IMR-90 (cell line): ENCODE results near the gene ZNF175. TPM values are rescaled to one million over a fixed set of nuclear protein-coding genes. Genes with fewer than 3 reads are reported as not detected.

Source experiments
- ATAC-seq: fragments of 200-7000 bp; cut with Tn5 transposase; 2 replicates; pipeline ENCODE4 v1.9.1; 2020; ENCODE audit warnings: low read depth, mild to moderate bottlenecking, moderate library complexity
- BruUV-seq: library from RNA; stranded (reverse); fragments of 400-500 nt; replicated peaks from 2 replicates; lab custom pipeline; 2021; lab: Mats Ljungman, UMichigan
- CTCF ChIA-PET: fragments of 300-600 bp; formaldehyde crosslinking; extraction: SDS; loops from one replicate; lab custom pipeline; 2021; ENCODE audit warnings: antibody characterized with exemption; lab: Yijun Ruan, JAX
- POLR2A ChIA-PET: fragments of 300-600 bp; sonication (Branson Sonifier 250); formaldehyde crosslinking; loops from one replicate; lab custom pipeline; 2022; ENCODE audit warnings: antibody characterized with exemption; ENCODE audit not compliant: unreplicated experiment; lab: Charles Lee
- DNase-seq: peaks from one replicate; pipeline ENCODE4 v3.0.0; 2013
- H2AFZ ChIP-seq: replicated peaks from 2 replicates; pipeline ENCODE3; 2013; ENCODE audit warnings: low read length, mild to moderate bottlenecking; ENCODE audit not compliant: poor library complexity
- H2AK5ac ChIP-seq: 2 replicates; pipeline ENCODE4 v1.6.1; 2013; ENCODE audit warnings: low read depth, low read length, inconsistent platforms
- H2AK9ac ChIP-seq: replicated peaks from 2 replicates; pipeline ENCODE3; 2013; ENCODE audit warnings: mild to moderate bottlenecking, low read depth, low read length, moderate library complexity; ENCODE audit not compliant: poor library complexity
- H2BK120ac ChIP-seq: 2 replicates; pipeline ENCODE4 v1.6.1; 2013; ENCODE audit warnings: low read depth, low read length, inconsistent platforms
- H2BK15ac ChIP-seq: 3 replicates; pipeline ENCODE4 v1.6.1; 2013; ENCODE audit warnings: low read depth, low read length, inconsistent platforms
- H2BK20ac ChIP-seq: 2 replicates; pipeline ENCODE4 v1.6.1; 2013; ENCODE audit warnings: low read depth, mild to moderate bottlenecking, inconsistent platforms, low read length, moderate library complexity
- H2BK5ac ChIP-seq: 2 replicates; pipeline ENCODE4 v1.6.1; 2013; ENCODE audit warnings: mild to moderate bottlenecking, low read depth, low read length, inconsistent platforms; ENCODE audit not compliant: poor library complexity, severe bottlenecking
- H3K14ac ChIP-seq: replicated peaks from 2 replicates; pipeline ENCODE4 v1.6.1; 2013; ENCODE audit warnings: low read depth, low read length, inconsistent platforms
- H3K18ac ChIP-seq: 2 replicates; pipeline ENCODE4 v1.6.1; 2013; ENCODE audit warnings: low read depth, low read length, control low read depth
- H3K23ac ChIP-seq: 2 replicates; pipeline ENCODE4 v1.6.1; 2013; ENCODE audit warnings: low read depth, low read length, inconsistent platforms
- H3K27ac ChIP-seq: 2 replicates; pipeline ENCODE4 v1.5.1; 2013; ENCODE audit warnings: mild to moderate bottlenecking, control low read depth, low read length; ENCODE audit not compliant: insufficient read depth
- H3K27me3 ChIP-seq: 2 replicates; pipeline ENCODE4 v1.6.1; 2013; ENCODE audit warnings: low read length; ENCODE audit not compliant: control insufficient read depth, insufficient read depth
- H3K36me3 ChIP-seq: 2 replicates; pipeline ENCODE4 v1.6.1; 2013; ENCODE audit warnings: low read length, mixed read lengths; ENCODE audit not compliant: control insufficient read depth, insufficient read depth
- H3K4ac ChIP-seq: 2 replicates; pipeline ENCODE4 v1.6.1; 2013; ENCODE audit warnings: low read depth, low read length, inconsistent platforms
- H3K4me1 ChIP-seq: 2 replicates; pipeline ENCODE4 v1.6.1; 2013; ENCODE audit warnings: low read length, mixed read lengths; ENCODE audit not compliant: control insufficient read depth, insufficient read depth
- H3K4me2 ChIP-seq: 2 replicates; pipeline ENCODE4 v1.6.1; 2013; ENCODE audit warnings: low read depth, mild to moderate bottlenecking, control low read depth, low read length, moderate library complexity
- H3K4me3 ChIP-seq: 2 replicates; pipeline ENCODE4 v1.5.1; 2013; ENCODE audit warnings: low read depth, mild to moderate bottlenecking, control low read depth, low read length, moderate library complexity; ENCODE audit not compliant: insufficient read depth
- H3K56ac ChIP-seq: 2 replicates; pipeline ENCODE4 v1.6.1; 2013; ENCODE audit warnings: low read length, inconsistent platforms; ENCODE audit not compliant: insufficient read depth; ENCODE audit errors: extremely low read depth
- H3K79me1 ChIP-seq, 2 experiments: 2 replicates each; pipeline ENCODE4 v1.6.1; 2013; ENCODE audit warnings: low read length in 2 of 2, inconsistent platforms in 1 of 2, low read depth in 1 of 2
- H3K9ac ChIP-seq: 2 replicates; pipeline ENCODE4 v1.6.1; 2013; ENCODE audit warnings: low read depth, low read length, control low read depth
- H3K9me1 ChIP-seq: 2 replicates; pipeline ENCODE4 v1.6.1; 2013; ENCODE audit warnings: low read length, inconsistent platforms; ENCODE audit not compliant: insufficient read depth
- H3K9me3 ChIP-seq: 2 replicates; pipeline ENCODE4 v1.6.1; 2013; ENCODE audit warnings: low read length; ENCODE audit not compliant: control insufficient read depth, insufficient read depth
- H4K20me1 ChIP-seq: 2 replicates; pipeline ENCODE4 v1.6.1; 2013; ENCODE audit warnings: low read length, inconsistent platforms; ENCODE audit not compliant: insufficient read depth
- H4K5ac ChIP-seq: 2 replicates; pipeline ENCODE4 v1.6.1; 2013; ENCODE audit warnings: mild to moderate bottlenecking, low read depth, low read length, control low read depth
- H4K8ac ChIP-seq, 2 experiments: 2 replicates each; pipeline ENCODE4 v1.6.1; 2013; ENCODE audit warnings: low read depth in 2 of 2, low read length in 2 of 2, control low read depth in 1 of 2, inconsistent platforms in 1 of 2
- H4K91ac ChIP-seq: 2 replicates; pipeline ENCODE4 v1.6.1; 2013; ENCODE audit warnings: low read depth, low read length, inconsistent platforms; ENCODE audit not compliant: insufficient read depth
- BHLHE40 ChIP-seq: fragments of 150-350 bp; IDR thresholded peaks from 2 replicates; pipeline ENCODE4 v1.6.1; 2016; ENCODE audit warnings: mild to moderate bottlenecking, low read depth, low read length
- CEBPB ChIP-seq: IDR thresholded peaks from 2 replicates; pipeline ENCODE4 v1.6.1; 2012; ENCODE audit warnings: low read depth, low read length, improper control_type of control experiment
- CHD1 ChIP-seq: IDR thresholded peaks from 2 replicates; pipeline ENCODE4 v1.6.1; 2012; ENCODE audit warnings: low read depth, low read length, improper control_type of control experiment
- CTCF ChIP-seq: conservative IDR thresholded peaks from 2 replicates; pipeline ENCODE4 v1.5.1; 2012; ENCODE audit warnings: mild to moderate bottlenecking, low read depth, low read length, improper control_type of control experiment
- ELK1 ChIP-seq: fragments of 150-350 bp; IDR thresholded peaks from 2 replicates; pipeline ENCODE4 v1.6.1; 2016; ENCODE audit warnings: low read depth, mild to moderate bottlenecking, low read length, moderate library complexity, borderline replicate concordance
- FOS ChIP-seq: fragments of 150-350 bp; IDR thresholded peaks from 2 replicates; pipeline ENCODE4 v1.6.1; 2016; ENCODE audit warnings: low read depth, low read length
- MAFK ChIP-seq: IDR thresholded peaks from 2 replicates; pipeline ENCODE4 v1.6.1; 2012; ENCODE audit warnings: low read depth, low read length, improper control_type of control experiment
- MAZ ChIP-seq: IDR thresholded peaks from 2 replicates; pipeline ENCODE4 v1.6.1; 2012; ENCODE audit warnings: low read depth, mild to moderate bottlenecking, low read length, improper control_type of control experiment, moderate library complexity, borderline replicate concordance
- MXI1 ChIP-seq: IDR thresholded peaks from 2 replicates; pipeline ENCODE4 v1.6.1; 2012; ENCODE audit warnings: low read depth, mild to moderate bottlenecking, low read length, moderate library complexity, borderline replicate concordance
- NFE2L2 ChIP-seq: fragments of 150-350 bp; IDR thresholded peaks from 2 replicates; pipeline ENCODE4 v1.6.1; 2016; ENCODE audit warnings: low read depth, mild to moderate bottlenecking, low read length
- POLR2A ChIP-seq: IDR thresholded peaks from 2 replicates; pipeline ENCODE4 v1.6.1; 2012; ENCODE audit warnings: mild to moderate bottlenecking, low read depth, low read length
- RAD21 ChIP-seq: IDR thresholded peaks from 2 replicates; pipeline ENCODE4 v1.6.1; 2012; ENCODE audit warnings: low read length, improper control_type of control experiment
- RCOR1 ChIP-seq: IDR thresholded peaks from 2 replicates; pipeline ENCODE4 v1.6.1; 2012; ENCODE audit warnings: mild to moderate bottlenecking, low read length, improper control_type of control experiment; ENCODE audit not compliant: insufficient replicate concordance
- RFX5 ChIP-seq: IDR thresholded peaks from 2 replicates; pipeline ENCODE4 v1.8.0; 2012; ENCODE audit warnings: low read depth, mild to moderate bottlenecking, low read length, moderate library complexity
- SMC3 ChIP-seq: fragments of 150-350 bp; IDR thresholded peaks from 2 replicates; pipeline ENCODE4 v1.6.1; 2016; ENCODE audit warnings: low read depth, mild to moderate bottlenecking, antibody characterized with exemption, low read length, moderate library complexity
- USF2 ChIP-seq: fragments of 150-350 bp; IDR thresholded peaks from 2 replicates; pipeline ENCODE4 v1.6.1; 2017; ENCODE audit warnings: mild to moderate bottlenecking, antibody characterized with exemption, low read length, low read depth
- WGBS, 2 experiments: methylation state at CpG; one replicate each; pipeline versions ENCODE4 v1.1.5 to v1.1.7; 2013; ENCODE audit warnings: missing lambda C conversion rate in 2 of 2; ENCODE audit not compliant: insufficient read length in 1 of 2; ENCODE audit errors: extremely low coverage in 2 of 2; 5-methylcytosine and 5-hydroxymethylcytosine counted together
- dilution Hi-C: fragments of 300-500 bp; cut with HindIII; formaldehyde crosslinking; loops from one replicate; pipeline ENCODE4 v1.14.3; 2018; ENCODE audit warnings: low sequenced_read_pairs; ENCODE audit not compliant: unreplicated experiment
- in situ Hi-C: fragments of 300-500 bp; cut with MboI; formaldehyde crosslinking; loops from 3 replicates; pipeline ENCODE4 v1.14.3; 2019; ENCODE audit warnings: low sequenced_read_pairs, inconsistent platforms, mixed read lengths
- intact Hi-C: fragments of 100-400 bp; cut with micrococcal nuclease; formaldehyde crosslinking; loops from 2 replicates; pipeline ENCODE4 v1.10.0; 2022
- polyA plus RNA-seq, 3 experiments: library from polyadenylated mRNA; depleted of rRNA; stranded (reverse); fragments of >200 nt; gene quantifications; 2 replicates each; pipeline ENCODE4 v1.2.3, GENCODE V29; 2012; ENCODE audit warnings: low replicate concordance in 1 of 3
- total RNA-seq: library from RNA; depleted of rRNA; stranded (reverse); fragments of >200 nt; gene quantifications from 2 replicates; pipeline ENCODE4 v1.2.3, GENCODE V29; 2012

ZNF175 gene
- total and polyA plus RNA-seq, 2 of the 4 experiments (the other 2 are of a cell fraction): 3.6 to 8.4 TPM

- no peaks in the 10 kb centered on the region for H3K27me3 ChIP-seq
- intact Hi-C loops: no loop called here
- H3K9ac ChIP-seq: no peak overlapping the region
- TF ChIP-seq FOS (no peak), NFE2L2 (no peak), RAD21 (no peak), CEBPB (no peak), ELK1 (no peak), MAZ (no peak), RCOR1 (no peak), BHLHE40 (no peak), RFX5 (no peak), MAFK (no peak), SMC3 (no peak), USF2 (no peak), MXI1 (no peak), POLR2A (no peak), CHD1 (no peak), CTCF (no peak)
- no peak overlapping the region for H2BK120ac ChIP-seq
- ChIA-PET POLR2A (no interaction called here), CTCF (no interaction called here)
- H2BK20ac ChIP-seq: no peak overlapping the region
- no peak overlapping the region for H3K14ac ChIP-seq
- no peak overlapping the region for H2BK5ac ChIP-seq
- H4K5ac ChIP-seq: no peak overlapping the region
- H2AK9ac ChIP-seq: no peak overlapping the region
- H4K20me1 ChIP-seq: no peaks in the 10 kb centered on the region
- H3K4ac ChIP-seq: no peak overlapping the region
- ATAC-seq (no peak), DNase-seq (no peak)
- H3K18ac ChIP-seq: no peak overlapping the region
- H3K4me3 ChIP-seq: no peak overlapping the region
- H3K9me3 ChIP-seq: 0 out of 2 replicates have a peak, but pooled peaks cover 2% of the 10 kb centered on the region
- no peak overlapping the region for H2BK15ac ChIP-seq
- no peaks in the 10 kb centered on the region for H3K9me1 ChIP-seq
- dilution Hi-C loops: no loop called here
- no peak overlapping the region for H2AFZ ChIP-seq
- no TSS peak for BruUV-seq
- no peak overlapping the region for H3K23ac ChIP-seq
- in situ Hi-C loops: no loop called here
- no peak overlapping the region for H4K91ac ChIP-seq
- no peaks in the 10 kb centered on the region for H3K36me3 ChIP-seq
- H4K8ac ChIP-seq: no peak overlapping the region
- 60% methylated on average over 1 of the region's 8 CpGs; no CpG with 5 or more reads in 1 of the 2 experiments for WGBS, 2 experiments
- H2AK5ac ChIP-seq: no peak overlapping the region
- no peak overlapping the region for H3K4me2 ChIP-seq
- H3K79me1 ChIP-seq: no peaks in the 10 kb centered on the region
- no peak overlapping the region for H3K27ac ChIP-seq
- H3K56ac ChIP-seq: no peak overlapping the region
- H3K4me1 ChIP-seq: no peaks in the 10 kb centered on the region
These were observed 40.5 kb upstream of the ZNF175 start for GRCh38 chr19:51530616-51531015.
